ENCODE measurements around the gene TNNC2. TPM values are rescaled to one million over a fixed set of nuclear protein-coding genes. Genes with fewer than 3 reads are reported as not detected.

Gene TNNC2
- total and polyA plus RNA-seq, 2 donors (not counting 1 experiment from before 2014, with no cell fraction given): 0.33 TPM; not detected in 1

DNA sequence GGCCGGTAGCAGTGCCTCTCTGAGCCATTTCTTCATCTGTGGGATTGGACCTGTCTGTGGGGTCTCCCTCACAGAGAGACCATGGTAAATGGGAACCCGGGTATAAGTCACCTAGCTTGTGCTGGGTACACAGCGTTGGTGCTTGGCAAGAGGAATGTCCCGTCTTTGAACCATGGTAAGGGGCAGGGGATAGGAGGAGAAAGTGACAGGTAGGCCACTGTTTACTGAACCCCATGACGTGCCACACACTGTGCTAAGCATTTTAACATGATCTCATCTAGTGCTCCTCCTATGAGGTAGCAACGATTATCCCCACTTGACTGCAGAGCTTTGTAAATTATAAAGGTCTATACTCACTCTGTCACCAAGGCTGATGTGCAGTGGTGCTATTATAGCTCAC, 600 bp upstream of the TNNC2 start:
- no peak overlapping the region for H3K4me3 Mint-ChIP-seq
- WGBS (ENCODE audit: insufficient coverage): 92% methylated on average over 4 of the region's 6 CpGs
- no peak overlapping the region for H3K27ac ChIP-seq (ENCODE audit: low read length in 2 of 2)
- ChIA-PET POLR2A (no interaction called here), CTCF (interaction anchor here (0.6 to 1.0 kb wide), 2 partner anchors 62 to 376 kb away, joined by 3 to 4 read pairs; no protein-coding TSS in a partner anchor)
- H3K27me3 Mint-ChIP-seq: peaks cover 13% of the 10 kb centered on the region
- no peaks in the 10 kb centered on the region for H3K36me3 ChIP-seq (replicated peaks in 1 of 2; ENCODE audit: control extremely low read depth in 1 of 2, control insufficient read depth in 1 of 2, extremely low read depth in 1 of 2, insufficient read depth in 2 of 2, low read length in 1 of 2)
- no peak for ATAC-seq (ENCODE audit: low read depth)
- H3K9ac ChIP-seq (ENCODE audit: low read length): no peak overlapping the region
- H3K79me2 ChIP-seq (ENCODE audit: control insufficient read depth, insufficient read depth, low read length): no peaks in the 10 kb centered on the region
- peaks cover 16% of the 10 kb centered on the region for H3K4me1 Mint-ChIP-seq
- H3K4me3 ChIP-seq (ENCODE audit: control extremely low read depth in 1 of 5, extremely low read depth in 1 of 5, insufficient read depth in 1 of 5, low read depth in 2 of 5, low read length in 4 of 5): no peak overlapping the region
- peaks cover 0 to 2% (median 0%) of the 10 kb centered on the region in 3 donors for H3K9me3 ChIP-seq (ENCODE audit: control extremely low read depth in 1 of 3, control insufficient read depth in 2 of 3, insufficient read depth in 1 of 3, low read length in 2 of 3)
- intact Hi-C loops (cut with micrococcal nuclease): no loop called here
- H2AFZ ChIP-seq (ENCODE audit: insufficient read depth, low read depth, low read length, poor library complexity, severe bottlenecking): no peak overlapping the region
- TF ChIP-seq, protein P1, sequence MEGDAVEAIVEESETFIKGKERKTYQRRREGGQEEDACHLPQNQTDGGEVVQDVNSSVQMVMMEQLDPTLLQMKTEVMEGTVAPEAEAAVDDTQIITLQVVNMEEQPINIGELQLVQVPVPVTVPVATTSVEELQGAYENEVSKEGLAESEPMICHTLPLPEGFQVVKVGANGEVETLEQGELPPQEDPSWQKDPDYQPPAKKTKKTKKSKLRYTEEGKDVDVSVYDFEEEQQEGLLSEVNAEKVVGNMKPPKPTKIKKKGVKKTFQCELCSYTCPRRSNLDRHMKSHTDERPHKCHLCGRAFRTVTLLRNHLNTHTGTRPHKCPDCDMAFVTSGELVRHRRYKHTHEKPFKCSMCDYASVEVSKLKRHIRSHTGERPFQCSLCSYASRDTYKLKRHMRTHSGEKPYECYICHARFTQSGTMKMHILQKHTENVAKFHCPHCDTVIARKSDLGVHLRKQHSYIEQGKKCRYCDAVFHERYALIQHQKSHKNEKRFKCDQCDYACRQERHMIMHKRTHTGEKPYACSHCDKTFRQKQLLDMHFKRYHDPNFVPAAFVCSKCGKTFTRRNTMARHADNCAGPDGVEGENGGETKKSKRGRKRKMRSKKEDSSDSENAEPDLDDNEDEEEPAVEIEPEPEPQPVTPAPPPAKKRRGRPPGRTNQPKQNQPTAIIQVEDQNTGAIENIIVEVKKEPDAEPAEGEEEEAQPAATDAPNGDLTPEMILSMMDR (IDR thresholded peaks at IDR 0.05): no peak
- TF ChIP-seq EZH2 (IDR thresholded peaks at IDR 0.05; ENCODE audit: borderline replicate concordance, insufficient read depth, low read depth, low read length, poor library complexity, severe bottlenecking): no peak
- no peaks in the 10 kb centered on the region for H4K20me1 ChIP-seq (ENCODE audit: control insufficient read depth, insufficient read depth, low read length, poor library complexity, severe bottlenecking)
- H3K9me3 Mint-ChIP-seq (ENCODE audit: insufficient read depth): no peaks in the 10 kb centered on the region
- H3K4me2 ChIP-seq (replicated peaks; ENCODE audit: low read depth, low read length, poor library complexity, severe bottlenecking): no peak overlapping the region
- peaks cover 0 to 11% (median 5%) of the 10 kb centered on the region in 4 experiments for H3K27me3 ChIP-seq (replicated peaks in 1 of 4; ENCODE audit: control extremely low read depth in 1 of 4, control insufficient read depth in 3 of 4, insufficient read depth in 4 of 4, low read length in 3 of 4)
- H3K4me1 ChIP-seq (ENCODE audit: control insufficient read depth in 2 of 2, insufficient read depth in 2 of 2, low read length in 2 of 2): peaks cover 14 to 19% of the 10 kb centered on the region in 2 donors
- no peak for DNase-seq
- H3K27ac Mint-ChIP-seq: no peak overlapping the region

DNA sequence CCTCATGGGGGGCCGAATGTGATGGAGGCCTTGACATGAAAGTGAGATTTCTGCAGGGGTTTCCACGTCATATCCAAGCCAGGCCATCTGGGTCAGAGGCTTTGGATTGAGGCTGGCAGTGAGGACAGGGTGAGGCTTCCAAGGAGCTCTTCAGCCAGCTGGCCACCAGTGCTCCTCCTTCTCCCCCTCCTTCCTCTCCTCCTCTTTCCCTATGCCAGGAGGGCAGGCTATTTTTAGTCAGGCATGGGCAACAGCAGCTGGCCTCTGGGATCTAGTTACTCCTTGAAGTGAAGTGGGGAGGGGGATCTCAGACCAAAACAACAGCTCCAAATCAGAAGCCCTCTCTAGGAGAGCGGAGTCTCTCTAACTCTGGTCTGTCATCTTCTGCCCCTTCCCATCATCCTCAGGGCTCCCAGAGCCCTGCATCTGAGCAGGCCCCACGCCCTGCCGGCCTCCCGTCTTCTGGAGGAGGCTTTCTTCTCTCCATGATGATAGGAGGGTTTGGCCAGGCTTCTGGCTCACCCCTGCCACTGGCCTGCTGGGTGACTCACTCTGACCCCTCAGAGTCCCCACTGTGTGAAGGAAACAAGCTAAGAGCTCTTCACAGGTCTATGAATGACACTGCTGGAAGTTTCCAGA, 612 bp downstream of the TNNC2 start:
- no peaks in the 10 kb centered on the region for H4K20me1 ChIP-seq (ENCODE audit: control insufficient read depth, insufficient read depth, low read length, poor library complexity, severe bottlenecking)
- H2AFZ ChIP-seq (ENCODE audit: insufficient read depth, low read depth, low read length, poor library complexity, severe bottlenecking): no peak overlapping the region
- no peaks in the 10 kb centered on the region for H3K79me2 ChIP-seq (ENCODE audit: control insufficient read depth, insufficient read depth, low read length)
- peaks cover 17 to 23% of the 10 kb centered on the region in 2 donors for H3K4me1 ChIP-seq (ENCODE audit: control insufficient read depth in 2 of 2, insufficient read depth in 2 of 2, low read length in 2 of 2)
- no peak overlapping the region for H3K4me3 ChIP-seq (ENCODE audit: control extremely low read depth in 1 of 5, extremely low read depth in 1 of 5, insufficient read depth in 1 of 5, low read depth in 2 of 5, low read length in 4 of 5)
- intact Hi-C loops (cut with micrococcal nuclease): no loop called here
- H3K4me3 Mint-ChIP-seq: no peak overlapping the region
- 50% methylated on average over 1 of the region's 6 CpGs for WGBS (ENCODE audit: insufficient coverage)
- ChIA-PET CTCF (interaction anchor here (0.8 to 1.5 kb wide), 2 partner anchors 63 to 134 kb away, joined by 3 to 4 read pairs; no protein-coding TSS in a partner anchor), POLR2A (interaction anchor here (0.5 to 0.6 kb wide), 2 partner anchors 45 to 756 kb away, joined by 3 read pairs; no protein-coding TSS in a partner anchor)
- H3K9ac ChIP-seq (ENCODE audit: low read length): no peak overlapping the region
- H3K4me2 ChIP-seq (replicated peaks; ENCODE audit: low read depth, low read length, poor library complexity, severe bottlenecking): no peak overlapping the region
- H3K9me3 Mint-ChIP-seq (ENCODE audit: insufficient read depth): no peaks in the 10 kb centered on the region
- no peaks in the 10 kb centered on the region for H3K36me3 ChIP-seq (replicated peaks in 1 of 2; ENCODE audit: control extremely low read depth in 1 of 2, control insufficient read depth in 1 of 2, extremely low read depth in 1 of 2, insufficient read depth in 2 of 2, low read length in 1 of 2)
- peaks cover 19% of the 10 kb centered on the region for H3K4me1 Mint-ChIP-seq
- peaks cover 0 to 2% (median 0%) of the 10 kb centered on the region in 3 donors for H3K9me3 ChIP-seq (ENCODE audit: control extremely low read depth in 1 of 3, control insufficient read depth in 2 of 3, insufficient read depth in 1 of 3, low read length in 2 of 3)
- H3K27me3 Mint-ChIP-seq: peaks cover 19% of the 10 kb centered on the region
- DNase-seq (no peak), ATAC-seq (ENCODE audit: low read depth) (no peak)
- H3K27me3 ChIP-seq (replicated peaks in 1 of 4; ENCODE audit: control extremely low read depth in 1 of 4, control insufficient read depth in 3 of 4, insufficient read depth in 4 of 4, low read length in 3 of 4): peaks cover 0 to 21% (median 9%) of the 10 kb centered on the region in 4 experiments
- no peak overlapping the region for H3K27ac Mint-ChIP-seq
- TF ChIP-seq, protein P1 (IDR thresholded peaks at IDR 0.05): no peak
- TF ChIP-seq EZH2 (IDR thresholded peaks at IDR 0.05; ENCODE audit: borderline replicate concordance, insufficient read depth, low read depth, low read length, poor library complexity, severe bottlenecking): no peak
- H3K27ac ChIP-seq (ENCODE audit: low read length in 2 of 2): no peak overlapping the region

Data from B cell (primary cell).